HS-27A (cell line): ENCODE data around the gene COCH.
"Not testable (repeated sequence)": the region's sequence is repeated elsewhere in the genome, so short reads cannot be mapped to it uniquely, and the experiment has no call there.

Experiments
- DNase-seq: peaks from one replicate; pipeline ENCODE4 v3.0.0-alpha.2; 2012; ENCODE audit warnings: low read depth, missing footprints

The COCH gene

GRCh38 chr14:30928462-30928861 lies 54.1 kb downstream of the COCH start:
- DNase-seq: no peak

DNA sequence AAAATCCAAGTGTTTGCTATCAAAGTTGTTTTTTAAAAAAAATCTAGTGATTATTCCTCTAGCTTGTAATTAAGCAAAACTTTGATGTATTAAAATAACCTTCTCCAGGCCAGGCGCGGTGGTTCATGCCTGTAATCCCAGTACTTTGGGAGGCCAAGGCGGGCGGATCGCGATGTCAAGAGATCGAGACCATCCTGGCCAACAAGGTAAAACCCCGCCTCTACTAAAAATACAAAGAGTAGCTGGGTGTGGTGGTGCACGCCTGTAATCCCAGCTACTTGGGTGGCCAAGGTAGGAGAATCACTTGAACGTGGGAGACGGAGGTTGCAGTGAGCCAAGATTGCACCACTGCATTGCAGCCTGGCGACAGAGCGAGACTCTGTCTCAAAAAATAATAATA lies 59.6 kb downstream of the COCH start:
- not testable (repeated sequence) for DNase-seq

DNA sequence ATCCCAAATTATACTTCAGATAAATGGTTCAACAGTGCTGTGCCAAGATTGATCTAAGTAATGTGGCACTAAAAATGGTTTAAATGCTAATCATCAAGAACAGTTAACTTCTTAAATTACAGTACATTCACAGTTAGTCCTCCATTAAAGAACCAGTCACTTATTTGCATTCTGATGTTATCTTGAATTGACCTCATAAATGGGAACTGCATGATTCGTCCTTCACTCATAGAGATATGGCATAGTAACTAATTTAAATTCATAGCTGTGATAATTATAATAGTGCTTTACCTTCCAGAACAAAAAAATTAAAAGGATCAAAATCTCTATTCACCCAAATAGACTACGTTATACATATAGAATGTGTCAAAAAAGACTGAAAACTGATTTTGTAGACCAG lies 61.1 kb downstream of the COCH start:
- DNase-seq: no peak

GRCh38 chr14:30938617-30939016 lies 64.3 kb downstream of the COCH start:
- no peak for DNase-seq
